Measurements from ENCODE around the gene BDKRB1.
"Not testable (repeated sequence)": the region's sequence is repeated elsewhere in the genome, so short reads cannot be mapped to it uniquely, and the experiment has no call there.

The BDKRB1 gene

DNA sequence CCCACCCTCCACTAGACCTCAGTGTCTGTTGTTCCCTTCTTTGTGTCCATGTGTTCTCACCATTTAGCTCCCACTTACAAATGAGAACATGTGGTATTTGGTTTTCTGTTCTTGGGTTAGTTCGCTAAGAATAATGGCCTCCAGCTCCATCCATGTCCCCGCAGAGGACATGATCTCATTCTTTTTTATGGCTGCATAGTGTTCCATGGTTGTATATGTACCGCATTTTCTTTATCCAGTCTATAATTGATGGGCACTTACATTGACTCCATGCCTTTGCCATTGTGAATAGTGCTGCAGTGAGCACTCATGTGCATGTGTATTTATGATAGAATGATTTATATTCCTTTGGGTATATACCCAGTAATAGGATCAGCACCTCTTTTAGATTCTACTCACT is 10.9 kb upstream of the BDKRB1 start:
- not testable (repeated sequence) for H3K9me3 Mint-ChIP-seq; H3K36me3 Mint-ChIP-seq (ENCODE audit: low read depth); H3K4me1 Mint-ChIP-seq; H3K4me3 Mint-ChIP-seq; H3K27ac Mint-ChIP-seq; DNase-seq; ATAC-seq; H3K27me3 Mint-ChIP-seq

DNA sequence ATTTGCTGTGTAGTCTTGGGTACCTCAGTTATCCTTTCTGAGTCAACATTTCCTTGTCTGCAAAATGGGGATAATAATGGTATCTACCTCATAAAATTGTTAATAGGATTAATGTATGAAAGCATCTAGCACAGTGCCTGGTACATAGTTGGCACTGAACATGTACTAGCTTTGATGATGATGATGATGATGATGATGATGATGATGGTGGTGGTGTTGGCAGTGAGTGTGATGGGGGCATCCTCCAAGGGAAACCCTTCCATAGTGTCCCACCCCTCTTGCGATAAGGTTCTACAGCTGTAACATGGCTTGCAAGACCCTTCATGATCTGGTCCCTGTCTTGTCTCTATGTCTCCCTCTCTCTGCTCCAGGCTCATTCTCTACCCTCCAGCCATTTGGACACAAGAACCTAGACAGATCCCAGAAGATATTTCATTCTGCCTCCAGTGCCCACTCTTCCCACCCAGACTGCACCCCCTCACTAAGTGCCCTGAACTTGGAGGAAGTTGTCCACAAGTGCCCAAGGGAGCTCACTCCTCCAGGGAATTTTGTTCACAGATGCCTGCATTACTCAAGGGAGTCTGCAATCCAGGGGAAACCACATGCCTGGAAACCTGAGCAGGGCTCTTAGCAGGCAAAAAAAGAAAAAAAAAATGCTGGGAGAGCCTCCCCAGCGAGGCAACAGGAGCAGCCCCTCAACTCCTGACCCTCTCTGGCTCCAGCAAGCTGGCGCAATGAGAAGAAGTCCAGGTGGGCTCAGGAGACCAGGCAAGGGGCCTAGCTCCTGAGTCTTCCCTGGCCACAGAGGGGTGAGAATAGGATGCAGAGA is 10.1 kb upstream of the BDKRB1 start:
- H3K4me3 Mint-ChIP-seq, result no peak overlapping the region
- DNase-seq, result no peak
- H3K36me3 Mint-ChIP-seq (ENCODE audit: low read depth), result no peaks in the 10 kb centered on the region
- ATAC-seq, result no peak
- H3K4me1 Mint-ChIP-seq, result no peaks in the 10 kb centered on the region
- no peaks in the 10 kb centered on the region for H3K9me3 Mint-ChIP-seq
- peaks cover 6% of the 10 kb centered on the region for H3K27me3 Mint-ChIP-seq
- no peak overlapping the region for H3K27ac Mint-ChIP-seq

- Mint-ChIP-seq H3K27me3 (peaks cover 6% of the 10 kb centered on the region), H3K9me3 (no peaks in the 10 kb centered on the region), H3K4me3 (no peak overlapping the region), H3K27ac (no peak overlapping the region), H3K36me3 (ENCODE audit: low read depth) (no peaks in the 10 kb centered on the region), H3K4me1 (no peaks in the 10 kb centered on the region)
- no peak for DNase-seq
- no peak for ATAC-seq
Observed at GRCh38 chr14:96246539-96246847, 9.5 kb upstream of the BDKRB1 start.

DNA sequence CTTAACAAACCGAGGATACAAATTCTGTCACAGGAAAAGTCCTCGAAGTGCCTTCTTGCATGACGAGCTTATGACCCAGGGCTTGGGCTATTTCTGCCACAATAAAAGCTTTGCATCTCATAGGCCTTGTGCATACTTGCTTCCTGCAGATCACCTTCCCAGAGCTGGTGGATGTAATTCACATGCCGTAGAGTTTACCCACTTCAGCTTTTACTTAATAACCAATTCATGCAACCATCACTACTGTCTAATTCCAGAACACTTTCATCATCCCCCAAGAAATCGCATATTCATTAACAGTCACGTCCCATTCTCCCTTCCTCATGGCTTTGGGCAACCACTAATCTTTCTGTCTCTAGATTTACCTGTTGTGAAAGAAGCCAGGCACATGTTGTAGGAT is 9.0 kb upstream of the BDKRB1 start:
- Mint-ChIP-seq H3K27ac (no peak overlapping the region), H3K4me3 (no peak overlapping the region), H3K36me3 (ENCODE audit: low read depth) (no peaks in the 10 kb centered on the region), H3K4me1 (no peaks in the 10 kb centered on the region), H3K27me3 (peaks cover 6% of the 10 kb centered on the region), H3K9me3 (no peaks in the 10 kb centered on the region)
- no peak for ATAC-seq
- DNase-seq, result no peak

DNA sequence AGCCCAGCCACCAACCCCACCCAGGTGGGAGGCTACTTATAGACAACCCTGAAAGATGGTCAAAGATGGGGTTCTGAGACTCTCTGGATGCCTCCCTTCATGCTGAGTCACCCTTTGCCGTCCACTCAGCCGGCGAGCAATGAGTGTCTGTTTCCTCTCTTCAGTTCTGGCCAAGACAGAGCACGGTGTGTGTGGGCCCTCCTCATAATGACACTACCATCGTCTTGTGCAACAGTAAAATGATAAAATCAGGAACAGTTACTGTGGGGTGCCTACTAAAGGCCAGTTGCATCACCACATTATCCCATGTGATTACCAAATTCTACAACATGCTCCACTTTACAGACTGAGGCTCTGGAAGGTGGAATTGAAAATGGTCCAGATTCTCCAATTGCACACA is 7.0 kb upstream of the BDKRB1 start:
- no peak for ATAC-seq
- Mint-ChIP-seq H3K4me1 (no peaks in the 10 kb centered on the region), H3K27ac (no peak overlapping the region), H3K36me3 (ENCODE audit: low read depth) (no peaks in the 10 kb centered on the region), H3K4me3 (no peak overlapping the region), H3K9me3 (no peaks in the 10 kb centered on the region), H3K27me3 (peaks cover 6% of the 10 kb centered on the region)
- DNase-seq, result no peak

- Mint-ChIP-seq H3K36me3 (ENCODE audit: low read depth) (no peaks in the 10 kb centered on the region), H3K4me3 (no peak overlapping the region), H3K27ac (no peak overlapping the region), H3K27me3 (peaks cover 4% of the 10 kb centered on the region), H3K4me1 (no peaks in the 10 kb centered on the region), H3K9me3 (no peaks in the 10 kb centered on the region)
- ATAC-seq, result no peak
- DNase-seq, result no peak
Observed at GRCh38 chr14:96250485-96250884, 5.5 kb upstream of the BDKRB1 start.

GRCh38 chr14:96251656-96252155 is 4.3 kb upstream of the BDKRB1 start:
- Mint-ChIP-seq H3K9me3 (no peaks in the 10 kb centered on the region), H3K4me1 (no peaks in the 10 kb centered on the region), H3K4me3 (no peak overlapping the region), H3K36me3 (ENCODE audit: low read depth) (no peaks in the 10 kb centered on the region), H3K27ac (no peak overlapping the region), H3K27me3 (peaks cover 7% of the 10 kb centered on the region)
- DNase-seq (no peak), ATAC-seq (no peak)

GRCh38 chr14:96252323-96252998 is 3.5 kb upstream of the BDKRB1 start:
- H3K4me3 Mint-ChIP-seq, result no peak overlapping the region
- peaks cover 12% of the 10 kb centered on the region for H3K27me3 Mint-ChIP-seq
- no peaks in the 10 kb centered on the region for H3K4me1 Mint-ChIP-seq
- no peak for DNase-seq
- H3K27ac Mint-ChIP-seq, result no peak overlapping the region
- H3K36me3 Mint-ChIP-seq (ENCODE audit: low read depth), result no peaks in the 10 kb centered on the region
- no peak for ATAC-seq
- H3K9me3 Mint-ChIP-seq, result no peaks in the 10 kb centered on the region

DNA sequence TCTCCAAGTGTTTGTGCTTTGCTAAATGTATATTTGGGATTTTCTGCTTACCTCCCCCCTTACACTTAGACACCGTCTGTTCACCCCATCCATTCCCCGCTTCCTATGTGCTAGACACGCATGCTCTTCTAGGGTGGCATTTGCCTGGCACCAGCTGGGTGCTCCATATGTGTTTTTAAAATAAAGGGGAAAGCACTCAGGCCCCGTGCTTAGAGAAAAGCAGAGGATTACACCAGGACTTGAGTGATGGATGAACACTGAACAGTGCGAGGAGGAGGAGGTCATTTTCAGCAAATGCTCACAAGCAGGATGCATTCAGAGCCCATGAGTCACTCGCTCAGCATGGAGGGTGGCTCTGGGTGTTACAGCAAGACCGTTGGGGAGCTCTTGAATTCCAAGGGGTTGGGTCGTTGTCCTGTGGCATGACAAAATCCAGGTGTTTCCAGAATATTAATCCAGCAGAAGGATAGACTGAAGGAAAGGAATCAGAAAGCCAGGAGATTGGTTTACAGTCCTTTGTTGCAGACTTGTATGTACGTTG is 2.9 kb upstream of the BDKRB1 start:
- Mint-ChIP-seq H3K4me3 (no peak overlapping the region), H3K36me3 (ENCODE audit: low read depth) (no peaks in the 10 kb centered on the region)
- DNase-seq, result no peak

GRCh38 chr14:96254687-96255086 is 1.3 kb upstream of the BDKRB1 start:
- H3K9me3 Mint-ChIP-seq, result no peaks in the 10 kb centered on the region
- no peak overlapping the region for H3K4me3 Mint-ChIP-seq
- no peaks in the 10 kb centered on the region for H3K4me1 Mint-ChIP-seq
- no peaks in the 10 kb centered on the region for H3K36me3 Mint-ChIP-seq (ENCODE audit: low read depth)
- DNase-seq, result no peak
- no peak for ATAC-seq
- peaks cover 16% of the 10 kb centered on the region for H3K27me3 Mint-ChIP-seq
- no peak overlapping the region for H3K27ac Mint-ChIP-seq

More for the DNA sequence above, 2.9 kb upstream of the BDKRB1 start:
- no peaks in the 10 kb centered on the region for H3K9me3 Mint-ChIP-seq
- no peak overlapping the region for H3K27ac Mint-ChIP-seq
- no peak for ATAC-seq
- peaks cover 12% of the 10 kb centered on the region for H3K27me3 Mint-ChIP-seq
- H3K4me1 Mint-ChIP-seq, result no peaks in the 10 kb centered on the region

- Mint-ChIP-seq H3K9me3 (no peaks in the 10 kb centered on the region), H3K36me3 (ENCODE audit: low read depth) (no peaks in the 10 kb centered on the region), H3K27ac (no peak overlapping the region), H3K4me3 (no peak overlapping the region), H3K4me1 (no peaks in the 10 kb centered on the region), H3K27me3 (peaks cover 27% of the 10 kb centered on the region)
- DNase-seq (no peak), ATAC-seq (no peak)
Observed at GRCh38 chr14:96256407-96256806, 397 bp downstream of the BDKRB1 start.

DNA sequence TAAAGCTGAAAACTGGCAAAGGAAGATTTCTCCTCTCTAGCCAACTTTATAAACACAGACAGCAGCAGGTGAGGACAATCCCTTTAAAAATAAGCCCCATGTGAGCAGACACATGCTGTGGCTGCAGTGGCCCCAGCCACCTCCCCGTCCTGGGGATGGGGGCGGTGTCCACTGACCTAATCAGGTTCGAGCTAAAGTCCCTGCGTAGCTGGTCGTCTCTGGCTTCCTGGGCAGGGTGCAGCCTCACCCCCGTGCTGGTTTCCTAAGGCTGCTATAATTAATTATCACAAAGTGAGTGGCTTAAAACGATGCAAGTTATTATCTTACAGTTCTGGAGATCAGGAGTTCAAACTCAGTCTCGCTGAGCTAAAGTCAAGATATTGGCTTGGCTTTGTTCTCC is 1.0 kb downstream of the BDKRB1 start:
- no peak overlapping the region for H3K27ac Mint-ChIP-seq
- DNase-seq (no peak), ATAC-seq (no peak)
- H3K36me3 Mint-ChIP-seq (ENCODE audit: low read depth), result no peaks in the 10 kb centered on the region
- no peaks in the 10 kb centered on the region for H3K9me3 Mint-ChIP-seq
- peaks cover 27% of the 10 kb centered on the region for H3K27me3 Mint-ChIP-seq
- no peaks in the 10 kb centered on the region for H3K4me1 Mint-ChIP-seq
- H3K4me3 Mint-ChIP-seq, result no peak overlapping the region

DNA sequence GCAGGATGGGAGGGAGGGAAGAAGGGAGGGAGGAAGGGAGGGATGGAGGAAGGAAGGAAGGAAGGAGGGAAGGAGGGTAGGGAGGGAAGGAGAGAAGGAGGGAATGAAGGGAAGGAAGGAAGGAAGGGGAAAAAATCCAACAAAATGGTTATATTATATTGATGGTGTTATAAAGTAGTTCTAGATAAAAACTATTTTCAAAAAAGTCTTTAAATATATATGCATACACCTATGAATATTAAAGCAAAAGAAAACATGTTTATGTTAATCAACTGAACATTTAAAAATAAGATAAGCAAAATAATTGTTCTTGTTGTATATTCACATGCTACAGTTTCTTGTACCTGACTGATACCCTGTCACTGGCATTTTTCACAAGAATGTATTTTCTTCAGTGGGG is 1.9 kb downstream of the BDKRB1 start:
- DNase-seq (no peak), ATAC-seq (no peak)
- Mint-ChIP-seq H3K9me3 (no peaks in the 10 kb centered on the region), H3K27ac (no peak overlapping the region), H3K4me3 (no peak overlapping the region), H3K27me3 (peaks cover 27% of the 10 kb centered on the region), H3K36me3 (ENCODE audit: low read depth) (no peaks in the 10 kb centered on the region), H3K4me1 (no peaks in the 10 kb centered on the region)

DNA sequence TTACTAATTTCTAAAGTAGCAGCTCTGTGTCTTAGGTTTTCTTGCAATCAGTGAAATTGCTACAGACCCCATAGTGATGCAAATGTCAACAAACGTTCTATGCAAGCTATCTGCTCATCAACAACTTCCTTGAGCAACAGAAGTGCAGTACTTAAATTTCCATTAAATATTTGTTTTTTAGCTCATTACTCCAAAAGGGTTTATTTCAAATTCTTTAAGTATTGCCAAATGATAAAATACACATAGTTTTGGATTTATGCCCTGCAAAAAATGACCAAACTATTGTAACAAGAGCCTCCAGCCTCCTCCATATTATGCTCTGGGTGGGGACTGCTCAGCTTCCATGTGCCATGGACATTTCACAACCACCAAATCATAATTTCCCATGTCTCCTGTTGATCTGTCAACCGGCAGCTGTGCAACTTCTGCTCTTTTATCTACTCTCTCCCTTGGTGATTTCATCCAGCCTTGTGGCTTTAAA is 4.4 kb downstream of the BDKRB1 start:
- ATAC-seq (no peak), DNase-seq (no peak)
- Mint-ChIP-seq H3K27ac (no peak overlapping the region), H3K4me3 (no peak overlapping the region), H3K27me3 (peaks cover 27% of the 10 kb centered on the region), H3K9me3 (no peaks in the 10 kb centered on the region), H3K36me3 (ENCODE audit: low read depth) (no peaks in the 10 kb centered on the region), H3K4me1 (no peaks in the 10 kb centered on the region)

GRCh38 chr14:96261053-96261452 is 5.0 kb downstream of the BDKRB1 start:
- Mint-ChIP-seq H3K36me3 (ENCODE audit: low read depth) (no peaks in the 10 kb centered on the region), H3K4me3 (no peak overlapping the region), H3K4me1 (no peaks in the 10 kb centered on the region), H3K9me3 (no peaks in the 10 kb centered on the region), H3K27me3 (peaks cover 27% of the 10 kb centered on the region), H3K27ac (no peak overlapping the region)
- ATAC-seq (no peak), DNase-seq (no peak)
